ENCODE results near the gene TMPRSS3.

The TMPRSS3 gene

DNA sequence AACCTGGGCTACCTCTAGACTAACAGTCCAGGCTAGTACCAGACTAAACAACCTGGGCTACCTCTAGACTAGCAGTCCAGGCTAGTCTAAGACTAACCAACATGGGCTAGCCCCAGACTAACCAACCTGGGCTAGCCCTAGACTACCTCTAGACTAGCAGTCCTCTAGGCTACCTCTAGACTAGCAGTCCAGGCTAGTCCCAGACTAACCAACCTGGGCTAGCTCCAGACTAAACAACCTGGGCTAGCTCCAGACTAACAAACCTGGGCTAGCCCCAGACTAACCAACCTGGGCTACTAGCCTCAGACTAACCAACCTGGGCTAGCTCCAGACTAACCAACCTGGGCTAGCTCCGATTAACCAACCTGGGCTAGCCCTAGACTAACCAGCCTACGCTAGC lies 47.1 kb downstream of the TMPRSS3 start:
- no peak for DNase-seq

DNA sequence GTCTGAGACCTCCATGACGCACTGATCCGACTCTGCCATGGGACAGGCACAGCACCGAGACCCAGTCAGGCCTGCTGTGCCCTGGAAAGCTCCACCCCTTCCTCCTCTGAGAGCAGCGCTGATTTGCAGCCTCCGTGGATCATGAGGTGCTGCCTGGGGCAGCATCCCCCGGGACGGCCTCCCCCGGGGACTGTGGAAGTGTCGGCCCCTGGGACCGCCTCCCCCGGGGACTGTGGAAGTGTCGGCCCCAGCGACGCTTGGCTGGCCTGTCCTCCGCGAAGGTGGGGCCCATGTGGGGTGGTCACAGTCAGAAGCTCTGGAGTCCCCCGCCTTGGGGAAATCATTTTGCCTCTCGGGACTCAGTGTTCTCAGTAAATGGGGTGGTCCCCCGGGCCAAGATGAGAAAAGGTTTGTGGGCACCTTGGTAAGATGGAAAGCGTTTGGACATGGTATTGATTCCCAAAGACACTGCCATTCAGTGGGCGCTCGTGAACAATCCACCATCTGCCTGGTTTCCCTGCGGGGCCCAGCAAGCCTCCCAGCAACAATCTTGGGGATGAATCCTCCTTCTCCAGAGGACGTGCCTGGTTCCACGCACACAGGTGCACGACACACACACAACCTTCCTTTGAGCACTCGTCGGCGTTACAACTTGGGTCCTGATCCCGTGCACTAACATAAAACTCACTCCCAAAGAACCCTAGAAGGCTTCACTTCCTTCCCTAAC lies 48.1 kb downstream of the TMPRSS3 start:
- no peak for DNase-seq

DNA sequence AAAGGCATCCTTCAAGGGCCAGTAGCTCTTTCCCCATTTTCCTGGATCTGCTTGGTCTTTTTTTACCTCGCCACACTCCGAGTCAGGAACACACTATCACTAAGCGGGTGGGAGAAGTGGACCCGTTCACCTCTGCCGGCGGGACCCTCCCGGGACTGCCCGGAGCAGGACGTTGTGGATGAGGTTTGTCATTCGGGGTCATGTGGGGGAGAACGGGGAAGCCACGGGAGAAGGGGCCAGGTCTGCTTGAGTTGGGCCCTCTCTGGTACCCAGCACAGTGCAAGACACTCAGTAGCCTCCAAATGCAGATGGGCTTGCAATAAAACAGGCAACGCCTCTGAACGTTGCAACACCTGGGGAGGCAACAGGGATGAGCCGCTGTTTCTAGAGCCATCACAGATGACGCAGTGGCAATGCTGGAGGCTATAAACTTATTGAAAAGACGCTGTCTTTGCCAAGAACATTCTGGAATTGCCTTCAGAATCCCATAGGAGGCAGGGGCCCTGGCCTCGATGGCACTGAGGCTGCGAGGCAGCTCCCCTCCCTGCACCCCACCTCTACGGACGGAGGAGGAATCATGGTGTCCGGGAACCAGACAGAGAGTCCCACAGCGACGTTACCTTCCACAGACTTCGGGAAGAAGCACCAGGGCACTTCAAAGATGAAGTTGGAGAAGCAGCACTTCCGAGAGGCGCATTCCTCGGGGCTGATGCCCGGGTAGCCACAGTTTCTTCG lies 48.8 kb downstream of the TMPRSS3 start:
- DNase-seq = no peak

DNA sequence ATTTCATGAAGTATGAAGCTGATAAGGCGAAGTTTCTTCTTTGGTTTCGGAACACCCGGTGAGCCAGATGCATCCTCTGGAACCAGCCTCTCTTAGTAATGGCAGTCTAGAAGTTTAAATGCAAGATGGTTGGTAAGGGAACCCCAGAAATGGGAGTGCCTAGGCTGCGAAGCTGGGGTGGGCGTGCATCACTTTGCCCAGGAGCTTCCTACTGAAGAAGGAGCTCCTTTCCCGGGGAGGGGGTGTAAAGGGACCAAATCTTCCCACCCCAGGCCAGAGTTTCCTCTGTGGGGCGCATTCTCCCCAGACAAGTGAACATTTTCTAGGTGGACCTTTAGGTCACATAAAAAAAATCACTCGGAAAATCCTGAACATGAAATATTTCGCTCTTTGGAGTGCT lies 49.4 kb downstream of the TMPRSS3 start:
- no peak for DNase-seq

DNA sequence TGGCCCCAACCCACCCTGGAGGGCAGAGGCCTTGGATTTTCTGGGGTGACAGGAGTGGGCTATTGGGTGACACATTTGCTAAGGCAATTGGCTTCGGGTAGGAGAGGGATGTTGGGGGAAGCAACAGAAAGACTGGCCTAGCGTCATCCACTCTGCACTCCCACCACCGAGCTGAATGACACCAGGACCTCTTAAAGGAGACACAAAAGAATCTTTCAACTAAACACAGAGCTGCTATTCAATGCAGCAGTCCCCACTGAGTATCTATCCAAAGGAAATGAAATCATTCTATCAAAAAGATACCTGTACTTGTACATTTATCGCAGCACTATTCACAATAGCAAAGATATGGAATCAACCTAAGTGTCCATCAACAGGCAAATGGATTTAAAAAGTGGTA lies 51.2 kb downstream of the TMPRSS3 start:
- no peak for DNase-seq

DNA sequence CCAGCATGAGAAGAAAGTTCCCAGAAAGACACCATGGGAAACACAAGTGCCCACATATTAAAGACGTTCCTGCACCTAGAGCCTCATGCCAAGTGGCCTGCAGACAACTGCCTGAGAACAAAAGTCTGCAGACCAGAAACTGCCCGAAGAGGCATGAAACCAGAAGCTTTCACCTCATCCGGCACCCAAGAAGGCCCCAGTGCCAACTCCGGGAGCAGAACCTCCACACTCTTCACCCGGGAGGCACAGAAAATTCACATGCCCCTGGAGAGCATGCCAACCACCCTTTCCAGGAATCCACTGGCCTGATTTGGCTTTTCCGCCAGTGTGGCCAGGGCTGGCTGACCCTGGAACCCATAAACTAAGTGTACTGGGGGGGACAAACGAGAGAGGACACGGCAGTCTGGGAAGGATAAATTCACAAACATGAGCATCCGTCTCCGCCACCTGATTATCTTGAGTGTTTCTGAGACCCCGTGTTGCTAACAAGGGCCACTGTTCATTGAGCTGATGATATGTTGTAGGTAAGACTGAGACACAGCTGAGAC lies 51.8 kb downstream of the TMPRSS3 start:
- no peak for DNase-seq

DNA sequence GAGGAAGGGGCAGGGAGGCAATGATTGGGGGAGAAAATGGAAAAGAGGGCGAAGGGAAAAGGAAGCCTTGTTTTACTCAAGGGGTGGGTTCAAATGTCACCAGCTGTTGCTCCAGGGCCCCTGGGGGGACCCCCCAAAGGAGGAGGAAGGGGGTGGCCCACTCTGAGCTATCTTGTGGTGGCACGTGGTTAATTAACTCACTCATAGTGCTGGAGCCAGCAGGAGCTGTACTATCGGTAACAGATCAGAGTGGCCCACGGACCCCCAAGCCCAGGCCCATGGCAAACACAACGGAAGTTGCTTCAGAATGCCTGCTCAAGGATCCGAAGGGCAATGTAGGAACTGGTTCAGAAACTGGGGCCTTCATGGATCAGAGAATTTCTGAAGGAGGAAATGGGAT lies 52.3 kb downstream of the TMPRSS3 start:
- DNase-seq = no peak

DNA sequence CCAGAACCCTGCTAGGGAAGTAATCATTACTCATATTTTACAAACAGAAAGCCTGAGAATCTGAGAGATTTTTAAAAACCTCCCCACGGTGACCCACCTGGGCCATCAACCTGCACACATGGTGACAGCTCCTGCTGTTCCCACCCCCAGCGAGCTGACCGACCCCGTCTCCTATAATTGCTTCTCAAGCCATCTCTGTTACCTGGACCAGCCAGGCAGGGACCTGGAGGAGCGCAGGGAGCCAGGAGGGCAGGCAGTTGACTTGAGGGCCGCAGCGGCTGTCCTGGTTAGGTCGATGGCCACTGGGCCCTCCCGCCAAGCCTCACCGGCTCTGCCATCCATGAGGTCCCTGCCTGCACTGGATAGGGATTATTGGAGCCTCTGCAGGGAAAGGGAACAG lies 52.8 kb downstream of the TMPRSS3 start:
- DNase-seq = no peak

DNA sequence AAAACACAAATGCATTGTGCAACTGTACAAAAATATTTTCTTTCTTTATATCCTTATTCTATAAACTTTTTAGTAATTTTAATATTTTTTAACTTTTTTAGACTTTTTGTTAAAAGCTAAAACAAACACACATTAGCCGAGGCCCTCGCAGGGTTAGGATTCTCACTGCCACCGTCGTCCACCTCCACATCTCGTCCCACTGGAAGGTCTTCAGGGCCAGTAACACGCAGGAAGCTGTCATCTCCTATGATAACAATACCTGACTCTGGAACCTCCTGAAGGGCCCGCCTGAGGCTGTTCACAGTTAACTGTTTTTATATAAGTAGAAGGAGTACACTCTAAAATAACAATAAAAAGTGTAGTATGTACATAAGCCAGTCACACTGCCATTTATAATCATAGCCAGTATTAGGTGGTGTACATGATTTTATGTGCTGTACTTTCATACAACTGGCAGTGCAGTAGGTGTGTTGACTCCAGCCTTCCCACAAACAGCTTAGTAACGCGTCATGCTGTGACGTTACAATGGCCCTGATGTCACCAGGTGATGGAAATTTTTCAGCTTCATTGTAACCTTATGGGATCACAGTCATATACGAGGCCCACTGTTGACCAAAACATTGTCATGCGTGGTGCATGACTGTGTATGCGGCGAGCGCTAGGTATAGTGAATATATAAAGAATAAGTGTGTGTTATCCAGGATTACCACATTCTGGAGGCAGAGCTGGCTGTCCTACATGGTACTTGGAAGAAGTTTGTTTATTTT lies 53.9 kb downstream of the TMPRSS3 start:
- DNase-seq = no peak

DNA sequence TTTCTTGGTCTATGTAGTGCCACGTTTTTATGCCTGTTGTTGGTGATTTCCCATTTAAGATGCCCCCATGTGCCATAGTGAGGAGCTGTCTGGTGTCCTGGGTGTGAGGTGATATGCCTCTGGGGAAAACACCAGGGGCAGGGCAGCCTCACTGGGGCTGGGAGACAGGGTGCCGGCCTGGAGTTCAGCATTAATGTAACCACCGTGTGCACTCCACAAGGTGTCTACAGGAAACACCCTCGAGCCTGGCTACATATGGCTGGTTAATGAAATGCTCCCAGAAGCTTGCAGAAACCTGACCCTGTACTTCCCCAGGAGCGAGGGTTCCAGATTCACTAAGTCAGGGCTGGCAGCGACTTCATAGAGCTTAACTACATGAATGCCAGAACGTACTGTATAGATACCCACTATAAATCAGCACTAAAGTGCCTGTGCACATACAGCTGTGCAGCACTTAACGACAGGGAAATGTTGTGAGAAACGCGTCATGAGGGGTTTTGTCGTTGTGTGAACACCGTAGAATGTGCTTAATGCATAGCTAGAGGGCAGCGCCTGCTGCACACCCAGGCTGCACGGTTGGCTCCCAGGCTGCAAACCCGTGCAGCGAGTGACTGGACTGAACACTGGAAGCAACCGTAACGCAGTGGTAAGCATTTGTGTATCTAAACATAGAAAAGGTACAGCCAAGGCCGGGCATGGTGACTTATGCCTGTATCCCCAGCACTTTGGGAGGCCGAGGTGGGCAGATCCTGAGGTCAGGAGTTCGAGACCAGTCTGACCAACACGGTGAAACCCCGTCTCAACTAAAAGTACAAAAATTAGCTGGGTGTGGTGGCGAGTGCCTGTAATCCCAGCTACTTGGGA lies 55.4 kb downstream of the TMPRSS3 start:
- no peak for DNase-seq

DNA sequence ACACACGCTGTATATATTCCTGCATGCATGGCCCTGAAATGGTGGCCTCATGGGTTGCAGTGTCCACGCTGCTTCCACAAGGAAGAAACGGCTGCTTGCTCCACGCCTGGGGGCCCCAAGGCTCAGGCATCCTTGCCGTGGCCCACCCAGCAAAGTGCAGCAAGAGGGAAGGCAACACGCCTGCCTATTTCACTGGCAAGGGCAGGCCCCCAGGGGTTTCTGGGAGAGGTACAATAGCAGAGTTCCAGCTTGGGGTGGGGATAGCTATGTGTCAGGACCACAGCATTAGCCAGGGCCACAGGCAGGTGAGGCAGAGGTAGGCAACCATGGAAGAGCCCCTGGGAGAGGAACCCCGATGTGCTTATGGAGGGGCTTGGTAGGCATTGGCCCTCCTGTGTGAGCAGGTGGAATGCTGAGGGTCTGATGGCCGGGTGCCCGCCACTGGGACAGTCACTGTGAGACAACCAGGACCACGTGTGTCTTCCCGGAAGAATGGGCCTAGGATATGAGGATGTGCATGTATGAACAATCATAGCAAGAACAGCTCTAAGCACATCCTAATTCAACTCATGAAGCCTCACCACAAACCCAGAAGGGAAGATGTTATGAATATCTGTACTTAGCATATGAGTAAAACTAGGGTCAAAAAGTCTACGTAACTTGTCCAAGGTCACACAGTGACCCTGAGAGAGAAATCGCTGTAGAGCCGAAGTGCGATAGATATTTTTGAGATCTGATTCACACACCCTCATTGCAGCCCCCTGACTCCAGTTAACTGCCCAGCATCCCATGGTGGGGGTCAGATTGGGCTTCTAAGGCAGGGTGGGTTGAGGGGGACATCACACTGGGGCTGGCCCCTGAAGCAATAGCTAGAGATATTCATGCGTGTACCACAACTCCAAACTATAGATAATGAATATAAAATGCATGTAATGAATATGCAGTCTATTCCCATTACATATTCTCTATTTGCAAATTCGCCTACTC lies 56.8 kb downstream of the TMPRSS3 start:
- no peak for DNase-seq

DNA sequence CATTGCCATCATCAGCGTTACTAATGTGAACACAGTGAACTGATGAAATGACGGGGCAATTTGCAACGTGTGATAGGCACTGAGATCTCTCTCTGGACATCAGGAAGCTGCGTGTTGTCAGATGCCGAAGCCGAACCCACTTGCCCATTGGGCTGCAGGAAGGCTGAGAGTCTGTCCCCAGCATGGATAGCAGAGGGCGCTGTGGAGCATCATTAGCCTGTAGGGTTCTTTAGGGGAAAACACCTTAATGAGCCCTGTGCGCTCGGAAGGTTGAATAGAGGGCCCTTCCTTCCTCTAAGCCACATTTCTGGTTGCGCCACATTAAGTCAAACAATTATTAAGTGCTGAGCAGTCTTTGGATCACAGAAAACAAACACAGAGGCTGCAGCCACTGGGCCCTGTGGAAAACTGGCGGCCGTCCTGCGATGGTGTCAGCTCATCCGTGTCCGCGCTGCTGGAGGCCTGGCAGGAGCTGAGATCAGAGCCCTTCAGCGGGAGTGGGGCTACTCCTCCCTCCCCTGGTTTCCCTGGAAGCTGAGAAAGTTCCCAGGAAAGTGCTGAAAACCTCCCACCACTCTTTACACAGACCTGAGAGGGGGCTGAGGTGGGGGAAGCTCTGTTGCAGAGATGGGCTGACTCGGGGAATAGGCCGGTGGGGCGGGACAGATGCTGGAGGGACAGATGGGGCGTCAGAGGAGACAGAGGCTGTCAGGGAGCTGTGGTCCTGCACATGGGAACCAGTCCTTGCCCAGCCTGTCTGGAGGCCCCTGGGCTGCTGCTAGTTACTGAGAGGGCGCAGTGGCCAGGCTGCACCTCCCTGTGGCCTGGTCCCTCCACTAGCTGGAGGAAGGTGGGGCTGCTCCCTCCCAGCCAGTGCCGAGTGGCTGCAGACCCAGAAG lies 57.8 kb downstream of the TMPRSS3 start:
- peak; percentile 42 for DNase-seq

DNA sequence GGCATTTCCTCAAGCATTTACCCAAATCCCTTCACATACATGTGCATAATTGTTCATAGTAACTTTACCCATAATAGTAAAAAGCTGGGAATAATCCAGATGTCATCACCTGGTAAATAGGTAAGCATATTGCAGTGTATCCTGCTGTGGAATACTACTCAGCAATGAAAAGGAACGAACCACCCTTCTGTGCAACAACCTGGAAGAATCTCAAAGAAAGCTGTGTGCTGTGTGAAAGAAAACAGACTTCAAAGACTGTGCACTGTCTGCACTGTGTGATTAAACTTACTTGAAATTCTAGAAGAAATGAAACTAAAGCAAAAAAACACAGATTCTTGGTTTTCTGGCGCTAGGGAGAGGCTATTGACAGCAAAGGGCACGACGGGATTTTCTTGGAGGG lies 58.6 kb downstream of the TMPRSS3 start:
- no peak for DNase-seq

DNA sequence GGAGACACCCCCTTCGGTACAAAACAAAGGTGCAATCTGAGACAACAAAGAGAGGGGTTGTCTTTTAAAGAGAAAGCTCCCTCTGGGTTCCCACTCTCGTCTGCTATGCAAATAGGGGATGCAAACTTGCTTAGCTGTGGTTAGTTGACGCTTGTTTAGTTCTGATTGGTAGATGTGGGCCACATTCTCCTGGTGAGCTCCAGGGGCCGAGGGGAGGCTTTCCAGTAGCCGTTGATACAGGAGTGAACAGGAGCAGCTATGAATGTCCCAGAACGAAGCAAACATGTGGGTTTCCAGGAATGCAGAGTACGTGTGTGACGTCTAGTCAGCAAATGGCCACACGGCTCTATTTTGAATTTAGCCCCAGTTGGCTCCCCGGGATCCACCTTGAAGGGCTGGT lies 59.8 kb downstream of the TMPRSS3 start:
- peak; percentile 91 for DNase-seq

DNA sequence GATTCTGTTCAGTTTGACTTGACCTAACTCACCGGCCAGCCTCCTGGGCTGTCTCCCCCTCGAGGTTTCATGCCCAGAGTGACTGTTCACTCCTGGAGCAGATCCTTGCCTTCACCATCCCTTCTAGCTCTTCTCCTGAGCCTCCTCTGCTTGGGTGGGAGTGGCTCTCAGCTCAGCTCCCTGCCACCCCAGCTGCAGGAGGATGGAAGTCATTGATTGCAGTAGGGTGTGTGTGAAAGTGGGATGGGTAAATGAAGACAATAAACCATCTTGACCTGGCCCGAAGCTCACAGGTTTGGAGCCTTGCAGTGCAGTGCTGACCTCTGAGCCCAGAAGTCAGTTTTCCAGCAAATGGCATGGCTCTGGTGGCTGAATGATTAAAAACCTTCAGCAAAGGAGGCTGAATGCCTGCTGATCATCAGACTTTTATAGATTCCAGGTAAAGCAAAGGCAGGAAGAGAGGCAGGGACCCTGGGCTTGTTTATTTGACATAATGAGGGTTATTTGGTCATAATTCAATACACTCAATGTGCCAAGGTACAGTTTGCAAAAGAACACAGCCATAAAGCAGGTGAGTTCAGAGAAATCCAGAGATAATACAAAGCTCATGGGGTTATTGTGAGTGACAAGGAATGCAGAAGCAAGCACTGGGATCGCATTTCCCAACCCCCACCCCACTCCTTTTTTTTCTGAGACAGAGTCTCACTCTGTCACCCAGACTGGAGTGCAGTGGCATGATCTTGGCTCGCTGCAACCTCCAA lies 63.1 kb downstream of the TMPRSS3 start:
- no peak for DNase-seq

DNA sequence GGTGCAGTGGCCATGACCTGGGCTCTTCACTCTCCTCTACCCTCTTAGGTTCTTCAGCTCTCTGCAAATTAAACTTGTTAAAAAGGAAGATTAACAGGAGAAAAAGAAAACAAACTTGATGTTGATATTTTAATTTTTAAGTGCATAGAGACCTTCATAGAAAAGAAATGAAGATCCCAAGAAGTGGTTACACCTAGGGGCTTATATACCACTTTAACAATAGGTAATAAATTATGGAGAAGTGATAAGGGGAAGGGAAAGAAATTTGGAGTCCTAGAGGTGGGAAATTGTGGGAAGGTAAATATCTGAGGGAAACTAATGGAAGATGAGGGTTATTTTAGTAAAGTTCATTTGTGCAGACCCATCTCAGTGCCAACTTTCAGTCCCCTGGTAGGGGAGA lies 64.2 kb downstream of the TMPRSS3 start:
- DNase-seq = no peak

DNA sequence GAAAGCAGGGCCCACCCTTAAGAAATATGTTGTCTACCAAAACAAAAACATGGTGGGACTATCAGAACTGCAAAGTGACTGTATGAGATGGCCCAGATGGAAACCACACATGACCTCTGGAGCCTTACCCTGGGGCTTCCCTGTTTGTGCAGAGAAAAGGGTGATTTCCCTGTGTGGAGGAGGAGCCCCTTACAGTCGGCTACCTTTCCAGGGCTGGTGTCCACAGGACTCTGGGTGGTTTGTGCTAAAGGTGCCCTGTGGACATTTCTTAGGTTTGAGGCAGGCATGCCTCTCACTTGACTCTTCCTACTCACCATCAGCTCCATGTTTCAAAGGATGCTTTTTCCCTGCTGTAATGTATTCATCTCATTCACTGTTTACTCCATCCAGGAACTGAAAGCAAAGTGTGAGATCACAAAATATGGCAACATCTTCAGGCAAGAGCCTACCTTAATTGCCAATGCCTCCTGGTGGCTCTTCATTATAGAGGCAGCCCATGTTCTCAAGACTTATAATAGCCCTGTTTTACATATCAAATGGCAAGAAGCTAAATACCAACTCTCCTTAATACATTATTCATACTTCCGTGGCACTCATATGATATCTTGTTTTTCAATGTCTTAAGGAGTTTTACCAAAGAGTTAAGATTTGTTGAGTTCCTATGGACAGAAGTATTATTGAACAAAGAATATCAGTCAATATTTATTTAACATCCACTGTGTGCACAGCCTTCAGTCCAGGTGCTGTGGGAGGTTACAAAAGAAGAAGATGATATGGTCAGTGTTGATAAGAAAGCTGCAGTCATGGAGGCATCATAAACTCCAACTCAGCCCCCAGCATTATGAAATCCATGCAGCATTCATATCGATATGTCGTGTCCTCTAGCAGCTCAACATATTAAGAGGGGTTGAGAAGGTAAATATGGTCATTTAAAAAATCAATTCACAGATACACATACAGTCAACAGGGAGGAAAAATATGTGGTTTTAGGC lies 65.2 kb downstream of the TMPRSS3 start:
- no peak for DNase-seq

DNA sequence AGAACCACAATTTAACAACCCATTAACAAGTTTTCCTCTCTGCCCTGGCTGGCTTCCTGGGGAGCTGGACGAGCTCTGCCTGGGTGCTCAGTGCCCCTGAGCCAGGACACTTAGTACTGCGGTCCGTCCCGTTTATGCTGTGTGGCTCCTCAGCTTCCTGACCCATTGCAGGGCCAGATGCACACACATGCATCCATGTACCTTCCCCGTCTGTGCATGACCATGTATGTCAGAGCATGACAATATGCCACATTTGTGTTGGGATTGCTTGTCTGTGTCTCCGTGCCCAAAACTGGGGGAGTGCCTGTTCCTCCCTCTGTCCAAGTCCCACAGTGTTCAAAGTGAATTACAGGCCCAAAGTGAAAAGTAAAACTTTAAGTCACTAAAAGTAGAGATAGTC lies 71.0 kb downstream of the TMPRSS3 start:
- DNase-seq = no peak
